ENCODE measurements around the gene SMCHD1.
"Not testable (repeated sequence)": the region's sequence is repeated elsewhere in the genome, so short reads cannot be mapped to it uniquely, and the experiment has no call there.

Gene SMCHD1

DNA sequence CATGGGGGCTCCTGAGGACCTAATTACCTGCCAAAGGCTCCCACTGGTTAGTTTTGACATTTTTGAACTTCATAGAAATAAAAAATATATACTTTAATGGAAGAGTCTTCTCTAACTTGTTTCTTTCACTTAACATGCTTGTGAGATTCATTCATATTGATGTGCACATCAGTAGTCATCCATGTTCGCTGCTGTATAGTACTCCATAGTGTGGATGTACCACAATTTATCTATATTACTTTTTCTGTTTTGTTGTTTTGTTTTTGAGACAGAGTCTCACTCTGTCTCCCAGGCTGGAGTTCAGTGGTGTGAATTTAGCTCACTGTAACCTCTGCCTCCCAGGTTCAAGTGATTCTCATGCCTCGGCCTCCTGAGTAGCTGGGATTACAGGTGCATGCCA, 168.4 kb downstream of the SMCHD1 start:
- DNase-seq, result no peak

GRCh38 chr18:2824865-2825264, 169.3 kb downstream of the SMCHD1 start:
- DNase-seq, result no peak

DNA sequence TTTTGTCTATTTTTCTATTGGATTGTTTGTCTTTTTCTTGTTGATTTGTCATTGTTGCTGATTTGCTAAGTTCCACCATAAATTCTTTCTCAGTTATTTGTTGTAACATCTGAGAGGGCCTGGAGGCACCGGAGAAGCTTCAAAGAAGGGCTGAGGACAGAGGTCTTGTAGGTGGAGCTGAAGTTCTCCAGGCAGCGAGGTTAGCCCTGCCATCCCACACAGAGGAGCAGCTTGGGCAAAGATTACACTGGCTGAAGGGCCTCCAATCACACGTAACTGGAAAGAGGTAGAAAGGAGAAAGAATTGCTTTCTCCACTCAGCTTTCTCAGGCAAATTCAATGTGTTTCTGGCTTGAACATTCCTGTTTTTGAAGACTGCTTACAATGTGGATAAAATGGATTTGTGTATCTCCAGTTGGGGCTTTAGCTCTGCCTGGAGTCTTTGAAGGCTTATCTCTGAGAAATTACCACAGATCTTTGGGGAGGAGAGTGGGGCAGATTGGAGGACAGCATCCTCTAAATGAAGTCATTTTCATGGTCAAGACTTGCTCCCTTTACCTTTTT, 170.2 kb downstream of the SMCHD1 start:
- no peak for DNase-seq

DNA sequence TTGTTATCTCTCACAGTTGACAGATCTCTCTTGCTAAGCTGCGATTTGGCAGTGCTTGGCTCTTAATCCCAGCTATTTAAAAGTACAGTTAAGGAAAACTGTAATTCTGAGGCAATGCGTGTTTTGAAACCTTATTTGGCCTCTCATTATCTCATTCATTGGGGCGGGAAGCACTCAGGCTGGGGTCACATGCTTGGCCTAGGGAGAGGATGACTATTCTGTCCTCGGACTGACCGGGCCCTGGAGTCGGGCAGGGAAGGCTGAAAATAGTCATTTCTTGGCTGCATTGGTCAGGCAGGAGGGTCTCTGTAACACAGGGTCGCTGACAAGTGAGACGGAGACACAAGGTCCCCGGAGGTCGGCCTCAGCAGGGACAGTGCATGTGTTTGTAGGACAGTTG, 171.1 kb downstream of the SMCHD1 start:
- no peak for DNase-seq

- no peak for DNase-seq
These were observed 171.5 kb downstream of the SMCHD1 start for GRCh38 chr18:2827061-2827460.

DNA sequence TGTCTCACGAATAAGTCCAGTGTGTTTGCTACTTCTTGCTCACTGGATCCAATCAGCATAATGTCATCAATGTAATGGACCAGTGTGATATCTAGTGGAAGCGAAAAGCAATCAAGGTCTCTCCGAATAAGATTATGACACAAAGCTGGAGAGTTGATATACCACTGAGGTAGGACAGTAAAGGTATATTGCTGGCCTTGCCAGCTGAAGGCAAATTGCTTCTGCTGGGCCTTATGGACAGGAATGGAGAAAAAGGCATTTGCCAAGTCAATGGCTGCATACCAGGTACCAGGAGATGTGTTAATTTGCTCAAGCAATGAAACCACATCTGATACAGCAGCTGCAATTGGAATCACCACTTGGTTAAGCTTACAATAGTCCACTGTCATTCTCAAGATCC, 180.6 kb downstream of the SMCHD1 start:
- DNase-seq, result not testable (repeated sequence)

DNA sequence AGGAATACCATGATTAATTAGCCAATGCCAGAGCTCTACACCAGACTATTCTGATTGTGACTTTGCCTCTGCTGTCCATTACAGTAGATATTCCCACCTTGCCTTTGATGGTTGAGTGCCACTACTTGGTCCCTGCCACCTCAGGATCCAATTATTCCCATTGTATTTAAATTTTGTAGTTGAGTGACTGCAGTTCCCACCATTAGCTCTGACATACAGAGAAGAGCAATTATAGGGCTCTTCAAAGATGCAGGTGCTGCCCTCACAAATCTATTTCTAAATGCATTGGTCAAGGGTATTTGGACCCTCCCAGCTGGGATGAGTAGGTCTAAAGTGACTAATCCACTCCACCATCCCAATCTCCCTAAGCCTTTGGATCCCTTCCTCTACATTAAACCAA, 181.8 kb downstream of the SMCHD1 start:
- DNase-seq, result not testable (repeated sequence)

- no peak for DNase-seq
These were observed 183.7 kb downstream of the SMCHD1 start for GRCh38 chr18:2839202-2839601.

DNA sequence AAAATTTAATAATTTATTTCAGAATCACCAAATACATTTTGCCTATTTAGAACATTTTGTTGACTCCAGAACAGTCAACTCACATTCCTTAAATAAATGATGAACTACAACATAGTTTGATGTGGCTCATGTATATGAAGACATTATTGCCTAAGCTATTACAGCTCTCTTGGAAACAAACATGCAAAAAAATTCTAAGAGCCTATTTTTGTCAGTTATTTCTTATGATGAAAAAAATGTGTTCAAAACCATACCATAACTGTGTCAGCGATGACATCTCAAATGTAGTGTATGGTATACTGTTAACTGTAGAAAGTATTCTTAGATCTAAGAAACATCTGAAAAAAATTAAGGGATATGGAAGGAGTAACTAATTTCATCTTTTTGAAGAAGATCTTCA, 185.0 kb downstream of the SMCHD1 start:
- DNase-seq, result no peak

DNA sequence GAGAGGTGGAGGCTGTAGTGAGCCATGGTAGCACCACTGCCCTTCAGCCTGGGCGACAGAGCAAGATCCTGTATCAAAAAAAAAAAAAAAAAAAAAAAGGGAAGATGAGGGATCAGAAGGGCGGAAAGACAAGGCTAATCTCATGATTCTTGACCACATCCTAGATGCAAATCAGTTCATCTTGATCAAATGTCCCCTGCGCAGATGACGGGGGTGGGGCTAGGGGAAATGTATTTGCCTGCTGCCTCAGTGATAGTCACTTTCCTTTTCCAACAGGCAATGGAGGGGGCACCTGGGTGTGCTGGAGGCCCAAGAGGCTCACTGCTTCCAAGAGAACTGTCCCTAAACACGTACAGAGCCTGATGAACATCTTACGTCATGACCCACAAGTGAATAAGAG, 187.6 kb downstream of the SMCHD1 start:
- DNase-seq, result no peak

- no peak for DNase-seq
These were observed 189.6 kb downstream of the SMCHD1 start for GRCh38 chr18:2845172-2845571.

- DNase-seq, result peak; percentile 43 to 61
These were observed 191.2 kb downstream of the SMCHD1 start, which contains the start of gene EMILIN2 for GRCh38 chr18:2846636-2847316. EMILIN2 (plus strand) TSS chr18:2847006; CDS start chr18:2847189, 183 bp downstream.

DNA sequence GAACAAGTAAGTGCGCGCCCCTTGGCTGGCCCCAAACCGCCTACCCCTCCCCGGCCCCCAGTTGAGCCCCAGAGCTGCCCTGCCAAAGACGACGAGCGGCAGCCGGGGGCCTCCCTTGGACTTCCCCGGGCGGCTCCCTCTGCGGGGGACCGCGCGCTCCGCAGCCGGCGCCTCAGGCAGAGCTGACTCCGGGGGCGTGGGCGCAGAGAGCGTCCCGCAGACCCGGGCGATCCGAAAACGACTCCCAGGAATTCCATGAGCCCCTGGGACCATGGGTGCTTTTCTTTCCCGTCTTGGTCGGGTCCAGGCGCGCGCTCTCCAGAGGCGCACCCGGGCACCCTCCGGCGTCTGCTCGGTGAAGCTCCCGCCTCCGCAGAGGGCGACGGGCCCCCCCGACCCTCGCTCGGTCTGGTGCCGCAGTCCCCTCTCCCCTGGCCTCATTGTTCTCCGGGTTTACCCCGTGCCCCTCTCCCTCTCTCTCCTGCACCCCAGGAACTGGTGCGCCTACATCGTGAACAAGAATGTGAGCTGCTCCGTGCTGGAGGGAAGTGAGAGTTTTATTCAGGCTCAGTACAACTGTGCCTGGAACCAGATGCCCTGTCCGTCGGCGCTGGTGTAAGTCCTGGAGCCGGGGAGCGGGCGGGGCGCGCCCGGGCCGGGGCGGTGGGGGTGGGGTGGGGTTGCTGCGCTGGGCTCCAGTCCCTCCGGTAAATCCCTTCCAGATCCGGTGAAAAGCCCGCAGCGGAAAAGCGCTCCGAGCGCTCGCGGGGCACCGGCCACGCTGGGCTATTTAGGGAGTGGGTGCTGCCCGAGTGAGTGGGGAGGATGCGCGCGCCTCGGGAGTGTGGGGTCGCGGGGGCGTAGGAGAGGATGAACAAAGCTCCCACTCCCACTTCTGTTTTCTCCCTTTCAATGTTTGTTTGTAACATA, 192.1 kb downstream of the SMCHD1 start:
- DNase-seq, result peak; percentile 43 to 47

DNA sequence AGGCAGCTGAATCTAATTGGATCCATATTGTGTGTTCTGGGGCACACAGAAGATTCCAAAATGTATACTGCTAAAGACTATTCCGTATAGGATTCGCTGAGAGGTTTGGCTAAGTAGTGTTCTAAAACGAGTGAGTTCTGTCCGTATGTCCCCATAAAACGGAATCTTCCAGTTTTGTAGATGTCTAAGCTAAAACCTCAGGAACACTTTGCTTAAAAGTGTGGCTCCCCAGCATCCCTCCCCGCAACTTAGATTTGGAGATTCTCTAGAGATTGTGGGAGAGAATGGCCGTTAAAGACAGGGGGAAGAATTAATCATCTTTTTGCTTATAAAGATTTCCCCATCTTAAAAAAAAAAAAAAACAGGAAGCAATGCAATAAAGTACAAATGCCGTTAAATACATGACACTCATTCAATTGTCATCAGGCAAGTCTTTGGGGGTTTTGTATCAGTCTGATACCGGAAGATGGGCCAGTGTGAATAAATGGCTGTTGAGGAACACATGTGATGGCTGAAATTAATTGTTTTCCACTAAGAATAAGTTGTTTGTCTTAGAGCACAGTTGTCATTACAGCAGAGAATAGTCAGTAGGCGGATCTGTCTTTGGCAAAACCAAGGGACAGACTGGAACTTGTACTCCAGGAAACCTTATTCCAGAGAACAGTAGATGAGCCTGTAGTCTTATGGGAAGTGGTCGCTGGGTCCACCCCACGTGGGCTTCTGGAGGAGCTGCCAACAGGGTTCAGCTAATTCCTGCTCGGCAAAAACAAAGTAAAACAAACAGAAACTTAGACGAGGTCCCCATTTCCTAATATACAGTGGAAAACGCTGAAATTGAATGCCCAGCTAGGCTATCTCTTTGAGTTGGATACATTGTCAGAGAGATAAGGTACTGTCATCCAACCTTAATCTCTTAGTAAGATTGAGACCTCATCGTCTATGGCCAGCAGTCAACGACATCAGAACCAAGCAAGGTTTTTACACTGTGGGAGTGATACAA, 193.0 kb downstream of the SMCHD1 start:
- no peak for DNase-seq

DNA sequence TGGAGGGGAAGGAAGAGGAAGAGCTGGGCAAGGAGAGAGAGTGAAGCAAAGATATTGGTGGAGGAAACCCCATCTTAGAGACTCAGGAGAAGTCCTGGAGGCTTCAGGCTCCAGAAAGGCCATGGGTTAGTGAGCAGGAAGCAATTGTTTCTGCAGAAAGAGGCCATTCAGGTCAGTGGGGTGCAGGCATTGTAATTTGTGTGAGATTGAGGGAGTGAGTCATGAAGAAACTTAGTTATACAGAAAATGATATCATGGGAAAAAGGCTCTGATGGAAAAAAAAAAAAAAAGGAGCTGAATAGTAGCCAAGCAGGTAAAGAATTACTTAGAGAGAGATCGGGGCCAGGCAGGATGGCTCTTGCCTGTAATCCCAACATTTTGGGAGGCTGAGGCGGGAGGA, 195.3 kb downstream of the SMCHD1 start:
- DNase-seq, result peak in 1 of 2 experiments; percentile 17

GRCh38 chr18:2851771-2852170, 196.2 kb downstream of the SMCHD1 start:
- no peak for DNase-seq

GRCh38 chr18:2852460-2852859, 196.9 kb downstream of the SMCHD1 start:
- DNase-seq, result not testable (repeated sequence)

- DNase-seq, result no peak
These were observed 197.8 kb downstream of the SMCHD1 start for GRCh38 chr18:2853173-2853925.

DNA sequence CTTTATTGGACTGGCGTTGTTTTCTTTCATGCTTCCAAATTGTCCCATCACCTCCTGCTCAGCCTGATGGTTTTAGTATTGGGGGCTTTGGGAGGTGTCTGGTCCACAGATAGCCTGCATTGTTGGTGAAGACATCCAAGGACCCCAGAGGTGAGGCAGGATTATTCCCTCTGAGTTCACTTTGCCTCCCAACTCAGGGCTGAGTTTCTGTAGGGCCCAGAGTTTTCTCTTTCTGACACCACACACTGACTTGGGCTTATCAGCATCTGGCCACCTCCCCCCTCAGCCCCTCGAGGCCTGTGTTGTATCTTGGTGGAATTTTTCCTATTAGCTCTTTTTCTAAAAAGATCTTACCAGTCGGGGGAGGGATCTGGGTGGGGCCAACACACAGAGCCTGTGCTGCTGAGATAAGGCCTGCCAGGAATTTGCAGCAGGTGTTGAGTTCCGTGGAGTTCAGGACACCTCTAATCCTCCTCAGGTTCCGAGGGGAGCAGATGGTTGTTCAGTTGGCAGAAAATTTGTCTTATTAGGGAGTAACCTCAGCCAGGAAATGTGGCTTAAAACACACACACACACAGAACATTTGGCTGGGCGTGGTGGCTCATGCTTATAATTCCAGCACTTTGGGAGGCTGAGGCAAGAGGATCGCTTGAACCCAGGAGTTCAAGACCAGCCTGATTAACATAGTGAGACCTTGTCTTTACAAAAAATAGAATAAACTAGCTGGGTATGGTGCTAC, 198.6 kb downstream of the SMCHD1 start:
- no peak for DNase-seq
